Mesenteric fat pad (tissue), 1 donor: ENCODE data around the gene MRPL11. TPM values are rescaled to one million over a fixed set of nuclear protein-coding genes. Genes with fewer than 3 reads are reported as not detected.

Experiments
- DNase-seq: peaks from one replicate; pipeline ENCODE4 v3.0.0-alpha.2; 2020; ENCODE audit warnings: low spot score
- long read RNA-seq: library from polyadenylated mRNA; unstranded; transcript quantifications from one replicate; pipeline ENCODE4 v2.0.0, GENCODE V29; 2020
- total RNA-seq: library from RNA; stranded (reverse); fragmentation: NEBNext Ultra II Directional; extraction: Animal tissue kit (Norgen Biotek cat#: 25700); gene quantifications from one replicate; pipeline ENCODE4 v1.2.1, GENCODE V29; 2021
- donor health status: DM: yes; HTN: yes; CAD: no.

Gene MRPL11
- total RNA-seq: 32.2 TPM
- long read RNA-seq, transcript MRPL11-201 (5 exons, 1,605 nt): major isoform, 15 of 19 reads
- long read RNA-seq, partial matches to known transcripts: 0 of 19 reads
- long read RNA-seq, other reads (novel, unspliced or antisense): 3 of 19 reads

DNA sequence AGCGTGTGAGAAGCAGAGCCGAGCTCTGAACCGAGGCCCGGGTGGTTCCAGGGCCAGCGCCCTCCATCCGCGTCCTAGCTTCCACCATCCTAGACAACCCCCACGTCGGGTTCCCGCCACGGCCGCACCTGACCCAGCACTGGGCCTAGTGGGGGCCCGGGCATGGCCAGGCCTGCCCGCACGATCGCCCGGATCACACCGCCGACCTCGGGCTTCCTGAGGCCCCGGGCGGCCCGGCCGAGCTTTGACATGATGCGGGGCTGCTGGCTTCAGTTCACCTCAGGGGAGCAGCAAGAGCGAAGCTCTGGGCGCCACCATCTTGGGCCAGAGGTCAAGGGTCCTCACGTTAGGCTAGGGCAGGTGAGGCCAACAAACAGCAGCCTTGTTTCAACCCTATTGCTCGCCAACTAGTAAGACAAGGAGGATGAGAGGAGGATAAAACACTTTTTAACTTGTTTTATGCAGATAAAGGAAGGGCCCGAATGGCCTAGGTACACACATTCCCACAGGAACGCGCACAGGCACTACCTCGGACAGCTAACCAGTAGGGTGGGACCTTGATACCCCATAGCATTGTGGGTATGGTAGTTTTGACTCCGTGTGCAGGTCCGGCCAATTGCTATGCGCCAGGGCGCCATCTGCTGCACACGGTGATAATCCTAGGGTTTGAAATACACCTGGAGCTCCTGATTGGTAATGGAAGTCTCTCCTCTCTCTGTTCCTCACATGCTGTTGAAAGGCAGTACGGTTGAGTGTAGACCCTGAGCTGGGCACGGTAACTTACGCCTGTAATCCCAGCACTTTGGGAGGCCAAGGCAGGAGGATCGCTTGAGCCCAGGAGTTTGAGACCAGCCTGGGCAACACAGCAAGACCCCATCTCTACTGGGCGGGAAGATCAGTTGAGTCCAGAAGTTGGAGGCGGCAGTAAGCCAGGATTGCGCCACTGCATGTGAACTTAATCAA is at the start of gene MRPL11:
MRPL11 (minus strand) TSS at position 345 of the 963 bp plus-strand sequence; CDS start at position 251, 94 bp downstream.
- DNase-seq: no peak

- DNase-seq: no peak
Measured at GRCh38 chr11:66484806-66485380, 46.2 kb upstream of the MRPL11 start.

GRCh38 chr11:66480117-66480938 is 41.7 kb upstream of the MRPL11 start, which contains the start of gene DPP3:
Gene DPP3, plus strand, starts transcription at chr11:66480434. Its CDS starts 1,767 bp downstream, at chr11:66482201.
- peak; percentile 99 for DNase-seq

- DNase-seq: no peak
Measured at GRCh38 chr11:66479394-66480116, 40.9 kb upstream of the MRPL11 start.

- no peak for DNase-seq
Measured at GRCh38 chr11:66478729-66479393, 40.2 kb upstream of the MRPL11 start.

- DNase-seq: no peak
Measured at GRCh38 chr11:66477263-66478201, 38.9 kb upstream of the MRPL11 start.

GRCh38 chr11:66476841-66477251 is 38.2 kb upstream of the MRPL11 start:
- DNase-seq: no peak

GRCh38 chr11:66476173-66476840 is 37.7 kb upstream of the MRPL11 start:
- no peak for DNase-seq

DNA sequence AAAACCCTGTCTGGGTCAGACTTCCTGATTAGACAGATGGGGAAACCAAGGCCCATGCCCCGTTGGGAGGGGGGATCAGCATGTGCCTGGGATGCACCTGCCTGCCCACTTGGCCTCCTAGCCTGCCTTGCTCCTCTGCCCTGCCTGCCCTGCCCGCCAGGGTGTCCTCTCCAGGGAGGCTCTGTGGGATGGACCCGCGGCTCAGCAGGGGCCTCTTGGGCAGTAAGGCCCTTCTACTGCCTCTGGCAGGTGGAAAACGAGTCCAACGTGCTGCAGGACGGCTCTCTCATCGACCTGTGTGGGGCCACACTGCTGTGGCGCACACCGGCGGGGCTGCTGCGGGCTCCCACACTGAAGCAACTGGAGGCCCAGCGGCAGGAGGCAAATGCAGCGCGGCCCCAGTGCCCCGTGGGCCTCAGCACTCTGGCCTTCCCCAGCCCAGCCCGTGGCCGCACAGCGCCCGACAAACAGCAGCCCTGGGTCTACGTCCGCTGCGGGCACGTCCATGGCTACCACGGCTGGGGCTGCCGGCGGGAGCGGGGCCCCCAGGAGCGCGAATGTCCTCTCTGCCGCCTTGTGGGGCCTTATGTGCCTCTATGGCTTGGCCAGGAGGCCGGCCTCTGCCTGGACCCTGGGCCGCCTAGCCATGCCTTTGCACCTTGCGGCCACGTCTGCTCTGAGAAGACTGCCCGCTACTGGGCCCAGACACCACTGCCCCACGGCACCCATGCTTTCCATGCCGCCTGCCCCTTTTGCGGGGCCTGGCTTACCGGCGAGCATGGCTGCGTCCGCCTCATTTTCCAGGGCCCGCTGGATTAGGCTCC is 36.9 kb upstream of the MRPL11 start:
- no peak for DNase-seq

GRCh38 chr11:66473608-66474515 is 35.2 kb upstream of the MRPL11 start:
- DNase-seq: no peak

DNA sequence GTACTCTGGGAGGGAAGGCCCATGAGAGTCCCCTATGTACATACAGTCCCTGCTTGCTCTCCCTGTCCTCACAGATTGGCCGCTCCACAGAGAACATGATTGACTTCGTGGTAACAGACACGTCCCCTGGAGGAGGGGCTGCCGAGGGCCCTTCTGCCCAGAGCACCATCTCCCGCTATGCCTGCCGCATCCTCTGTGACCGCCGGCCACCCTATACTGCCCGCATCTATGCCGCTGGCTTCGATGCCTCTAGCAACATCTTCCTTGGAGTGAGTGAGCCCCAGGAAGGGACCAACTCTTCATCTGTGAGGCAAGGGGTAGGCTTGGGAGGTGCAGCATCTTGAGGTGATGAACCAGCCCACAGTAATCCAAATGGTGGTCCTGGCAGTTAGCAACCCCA is 34.5 kb upstream of the MRPL11 start:
- no peak for DNase-seq

DNA sequence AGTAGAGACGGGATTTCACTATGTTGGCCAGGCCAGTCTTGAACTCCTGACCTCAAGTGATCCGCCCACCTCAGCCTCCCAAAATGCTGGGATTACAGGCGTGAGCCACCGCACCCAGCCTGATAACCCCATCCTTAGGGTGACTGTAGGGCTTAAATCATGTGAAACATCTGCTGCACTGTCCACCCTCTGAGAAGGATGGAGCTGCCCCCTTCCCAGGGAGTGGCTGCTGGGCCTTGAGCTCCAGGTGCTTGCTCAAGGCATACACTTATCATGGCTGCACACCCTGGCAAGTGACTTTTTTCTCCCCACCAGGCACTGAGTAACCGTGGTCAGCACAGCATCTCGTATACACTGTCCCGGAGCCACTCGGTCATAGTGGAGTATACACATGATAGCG is 33.4 kb upstream of the MRPL11 start:
- DNase-seq: no peak

DNA sequence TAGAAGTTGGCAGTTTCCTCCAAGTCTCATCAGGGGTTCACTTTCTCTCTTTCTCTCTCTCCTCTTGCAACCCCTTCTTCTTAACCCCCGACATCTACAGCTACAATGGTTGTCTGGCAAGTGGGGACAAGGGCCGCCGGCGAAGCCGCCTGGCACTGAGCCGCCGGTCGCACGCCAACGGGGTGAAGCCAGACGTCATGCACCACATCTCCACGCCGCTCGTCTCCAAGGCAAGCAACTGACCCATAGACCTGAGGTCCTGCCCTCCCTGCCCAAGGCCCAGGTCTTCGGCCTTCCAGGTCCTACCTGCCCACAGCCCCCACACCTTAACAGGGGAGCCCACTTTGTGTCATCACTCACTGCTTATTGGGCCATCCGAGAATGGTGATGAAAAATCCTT is 32.5 kb upstream of the MRPL11 start:
- no peak for DNase-seq

- DNase-seq: no peak
Measured at GRCh38 chr11:66470015-66470414, 31.4 kb upstream of the MRPL11 start.

GRCh38 chr11:66469441-66469840 is 30.8 kb upstream of the MRPL11 start:
- DNase-seq: no peak

DNA sequence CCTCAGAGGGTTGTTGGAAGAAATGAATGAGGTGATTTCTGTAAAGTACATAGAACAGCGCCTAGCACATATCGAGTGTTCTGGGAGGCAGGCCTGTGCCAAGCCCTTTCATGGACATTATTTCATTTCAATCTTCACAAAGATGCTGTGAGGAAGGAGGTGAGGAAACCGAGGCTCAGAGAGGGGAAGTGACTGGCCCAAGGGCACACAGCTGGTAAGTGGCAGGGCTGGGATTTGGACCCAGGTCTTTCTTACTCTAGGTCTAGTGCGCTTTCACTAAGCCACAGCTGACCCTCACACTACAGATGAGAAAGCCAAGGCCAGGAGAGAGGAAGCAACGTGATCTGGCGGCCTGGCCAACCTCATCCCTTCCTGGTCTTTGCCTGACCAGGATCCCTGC is 30.0 kb upstream of the MRPL11 start:
- DNase-seq: no peak
